Measurements from ENCODE around the gene CDC37L1.

GRCh38 chr9:4642351-4642750 lies 37.0 kb upstream of the CDC37L1 start:
- TF ChIP-seq EZH2 (IDR thresholded peaks at IDR 0.05; ENCODE audit: insufficient read depth, poor library complexity, severe bottlenecking) (no peak), EZH2phosphoT487 (IDR thresholded peaks at IDR 0.05; ENCODE audit: insufficient read depth, low read depth) (no peak)
